ENCODE measurements around the gene OR2AT4.
A peak's percentile ranks its signal among the peaks of the same experiment; 100 is the strongest.
"Not testable (repeated sequence)": the region's sequence is repeated elsewhere in the genome, so short reads cannot be mapped to it uniquely, and the experiment has no call there.

Gene OR2AT4

GRCh38 chr11:75096456-75097172 lies at the start of gene OR2AT4:
TSS of gene OR2AT4 (minus strand) at chr11:75096876.
- no peak for DNase-seq (ENCODE audit: low read depth)

- DNase-seq (ENCODE audit: low read depth) = no peak
Measured at GRCh38 chr11:75145972-75146519, 49.4 kb upstream of the OR2AT4 start.

GRCh38 chr11:75145196-75145971 lies 48.7 kb upstream of the OR2AT4 start:
- DNase-seq (ENCODE audit: low read depth) = no peak

GRCh38 chr11:75144716-75145014 lies 48.0 kb upstream of the OR2AT4 start:
- no peak for DNase-seq (ENCODE audit: low read depth)

- no peak for DNase-seq (ENCODE audit: low read depth)
Measured at GRCh38 chr11:75143420-75143731, 46.7 kb upstream of the OR2AT4 start.

- DNase-seq (ENCODE audit: low read depth) = peak; percentile 88
Measured at GRCh38 chr11:75142714-75143419, 46.2 kb upstream of the OR2AT4 start.

- DNase-seq (ENCODE audit: low read depth) = no peak
Measured at GRCh38 chr11:75141166-75141565, 44.5 kb upstream of the OR2AT4 start.

GRCh38 chr11:75140269-75141138 lies 43.8 kb upstream of the OR2AT4 start:
- peak; percentile 22 for DNase-seq (ENCODE audit: low read depth)

GRCh38 chr11:75135651-75136050 lies 39.0 kb upstream of the OR2AT4 start:
- DNase-seq (ENCODE audit: low read depth) = no peak

- no peak for DNase-seq (ENCODE audit: low read depth)
Measured at GRCh38 chr11:75135021-75135650, 38.5 kb upstream of the OR2AT4 start.

GRCh38 chr11:75133976-75134375 lies 37.3 kb upstream of the OR2AT4 start:
- DNase-seq (ENCODE audit: low read depth) = no peak

GRCh38 chr11:75132080-75132479 lies 35.4 kb upstream of the OR2AT4 start:
- no peak for DNase-seq (ENCODE audit: low read depth)

- no peak for DNase-seq (ENCODE audit: low read depth)
Measured at GRCh38 chr11:75126564-75126963, 29.9 kb upstream of the OR2AT4 start.

GRCh38 chr11:75118577-75118976 lies 21.9 kb upstream of the OR2AT4 start:
- DNase-seq (ENCODE audit: low read depth) = no peak

- DNase-seq (ENCODE audit: low read depth) = no peak
Measured at GRCh38 chr11:75114465-75114864, 17.8 kb upstream of the OR2AT4 start.

GRCh38 chr11:75113030-75113429 lies 16.4 kb upstream of the OR2AT4 start:
- no peak for DNase-seq (ENCODE audit: low read depth)

- no peak for DNase-seq (ENCODE audit: low read depth)
Measured at GRCh38 chr11:75112200-75112599, 15.5 kb upstream of the OR2AT4 start.

- DNase-seq (ENCODE audit: low read depth) = no peak
Measured at GRCh38 chr11:75107187-75107586, 10.5 kb upstream of the OR2AT4 start.

- not testable (repeated sequence) for DNase-seq (ENCODE audit: low read depth)
Measured at GRCh38 chr11:75105967-75106681, 9.4 kb upstream of the OR2AT4 start.

GRCh38 chr11:75105462-75105925 lies 8.8 kb upstream of the OR2AT4 start:
- no peak for DNase-seq (ENCODE audit: low read depth)
